WERI-Rb-1 (cell line): ENCODE data around the gene SPPL2B.

Source experiments
- DNase-seq: peaks from one replicate; pipeline ENCODE4 v3.0.0-alpha.2; 2020
- H3K27ac ChIP-seq: fragments of 250-450 bp; sonication (Bioruptor Pico); 2 replicates; pipeline ENCODE4 v1.5.1; 2020; ENCODE audit warnings: mild to moderate bottlenecking, moderate library complexity
- H3K27me3 ChIP-seq: fragments of 250-450 bp; sonication (Bioruptor Pico); 2 replicates; pipeline ENCODE4 v1.5.1; 2021; ENCODE audit warnings: mild to moderate bottlenecking, low read depth, moderate library complexity; ENCODE audit not compliant: insufficient read depth, severe bottlenecking
- H3K36me3 ChIP-seq: fragments of 250-450 bp; sonication (Bioruptor Pico); 2 replicates; pipeline ENCODE4 v1.5.1; 2020; ENCODE audit warnings: mild to moderate bottlenecking, moderate library complexity
- H3K4me3 ChIP-seq: 2 replicates; pipeline ENCODE4 v1.5.1; 2011; ENCODE audit warnings: low read depth, mild to moderate bottlenecking, control low read depth, low read length
- H3K9me3 ChIP-seq: fragments of 250-450 bp; sonication (Bioruptor Pico); 2 replicates; pipeline ENCODE4 v1.5.1; 2021; ENCODE audit warnings: mild to moderate bottlenecking, moderate library complexity; ENCODE audit not compliant: severe bottlenecking
- CTCF ChIP-seq: IDR thresholded peaks from 2 replicates; pipeline ENCODE4 v1.5.1; 2011; ENCODE audit warnings: low read depth, mild to moderate bottlenecking, control low read depth, inconsistent platforms, low read length

Gene SPPL2B

GRCh38 chr19:2356036-2356646 lies 27.7 kb downstream of the SPPL2B start:
- Histone ChIP-seq H3K4me3 (no peak overlapping the region), H3K27me3 (no peaks in the 10 kb centered on the region), H3K9me3 (no peaks in the 10 kb centered on the region), H3K36me3 (peaks cover 4% of the 10 kb centered on the region; the same call in 1 of the 2 replicates), H3K27ac (no peak overlapping the region)
- DNase-seq, result no peak
- peak; percentile 16; the same call in 1 of the 2 replicates for TF ChIP-seq CTCF

DNA sequence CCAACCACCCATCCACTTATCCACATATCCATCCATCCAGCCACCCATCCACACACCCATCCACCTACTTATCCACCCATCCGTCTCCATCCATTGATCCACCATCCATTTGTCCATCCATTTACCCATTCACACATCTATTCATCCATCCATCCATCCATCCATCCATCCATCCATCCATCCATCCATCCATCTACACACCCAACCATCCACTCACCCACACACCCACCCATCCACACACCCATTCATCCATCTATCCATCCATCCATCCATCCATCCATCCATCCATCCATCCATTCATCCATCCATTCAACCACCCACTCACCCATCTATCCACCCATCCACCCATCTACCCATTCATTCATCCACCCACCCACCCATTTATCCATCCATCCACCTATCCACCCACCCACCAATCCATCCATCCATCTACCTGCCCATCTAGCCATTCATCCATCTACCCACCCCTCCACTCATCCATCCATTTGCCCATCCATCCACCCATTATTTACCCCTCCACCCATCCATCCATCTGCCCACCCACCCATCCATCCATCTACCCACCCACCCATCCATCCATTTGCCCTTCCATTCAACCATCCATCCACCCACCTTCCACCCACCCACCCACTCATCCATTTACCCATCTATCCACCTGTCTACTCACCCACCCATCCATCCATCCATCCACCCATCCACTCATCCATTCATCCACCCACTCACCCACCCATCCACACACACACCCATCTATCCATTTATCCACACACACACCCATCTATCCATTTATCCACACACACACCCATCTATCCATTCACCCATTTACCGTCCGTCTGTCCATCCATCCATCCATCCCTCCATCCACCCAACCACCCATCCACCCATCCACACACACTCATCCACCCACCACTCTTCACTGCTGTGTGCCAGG lies 29.1 kb downstream of the SPPL2B start:
- no peaks in the 10 kb centered on the region for H3K9me3 ChIP-seq
- no peak for TF ChIP-seq CTCF
- no peak for DNase-seq
- peaks cover 4% of the 10 kb centered on the region; the same call in 1 of the 2 replicates for H3K36me3 ChIP-seq
- H3K4me3 ChIP-seq, result no peak overlapping the region
- no peaks in the 10 kb centered on the region for H3K27me3 ChIP-seq
- no peak overlapping the region for H3K27ac ChIP-seq

- H3K9me3 ChIP-seq, result no peaks in the 10 kb centered on the region
- H3K36me3 ChIP-seq, result peaks cover 4% of the 10 kb centered on the region; the same call in 1 of the 2 replicates
- no peaks in the 10 kb centered on the region for H3K27me3 ChIP-seq
- TF ChIP-seq CTCF, result no peak
- no peak overlapping the region for H3K4me3 ChIP-seq
- H3K27ac ChIP-seq, result no peak overlapping the region
- DNase-seq, result no peak
These were observed 30.2 kb downstream of the SPPL2B start for GRCh38 chr19:2358548-2359173.

DNA sequence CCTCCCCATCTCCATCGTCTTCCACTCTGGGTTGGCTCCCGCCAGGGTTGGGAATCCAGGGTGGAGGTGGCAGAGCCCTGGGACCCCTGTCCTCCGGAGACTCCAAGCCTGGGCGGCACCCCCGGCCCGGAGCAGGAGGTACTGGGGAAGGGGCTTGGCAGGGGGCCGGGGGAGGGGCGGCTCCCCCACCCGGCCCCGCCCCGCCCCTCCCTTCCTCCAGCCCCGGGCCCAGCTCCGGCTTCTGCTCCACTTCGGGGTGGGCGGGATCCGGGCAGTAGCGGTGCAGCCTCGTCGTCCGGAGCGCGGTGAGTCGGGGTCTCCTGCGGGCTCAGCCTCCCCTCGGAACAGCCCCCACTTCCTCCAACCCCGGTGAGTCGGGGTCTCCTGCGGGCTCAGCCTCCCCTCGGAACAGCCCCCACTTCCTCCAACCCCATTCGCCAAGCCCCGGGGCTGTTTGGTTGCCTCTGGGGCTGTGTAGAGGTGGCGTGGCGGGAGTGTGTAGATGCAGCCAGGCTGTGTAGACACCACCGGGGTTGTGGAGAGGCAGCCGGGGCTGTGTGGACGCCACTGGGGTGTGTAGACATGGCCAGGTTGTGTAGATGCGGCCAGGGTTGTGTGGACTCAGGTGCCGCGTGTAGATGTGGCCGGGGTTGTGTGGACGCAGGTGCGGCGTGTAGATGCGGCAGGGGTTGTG lies 31.7 kb downstream of the SPPL2B start, which contains the start of gene TMPRSS9:
TMPRSS9 (plus strand) TSS at position 274 of the 694 bp plus-strand sequence. CDS start 29,521 bp downstream, outside the sequence.
- no peaks in the 10 kb centered on the region for H3K36me3 ChIP-seq
- H3K4me3 ChIP-seq, result no peak within 1 kb of the TSS
- no peak for DNase-seq
- no peak for TF ChIP-seq CTCF
- H3K27ac ChIP-seq, result no peak within 1 kb of the TSS
- no peaks in the 10 kb centered on the region for H3K9me3 ChIP-seq
- H3K27me3 ChIP-seq, result no peaks in the 10 kb centered on the region

- no peaks in the 10 kb centered on the region for H3K36me3 ChIP-seq
- H3K9me3 ChIP-seq, result no peaks in the 10 kb centered on the region
- no peak overlapping the region for H3K27ac ChIP-seq
- no peak for DNase-seq
- H3K27me3 ChIP-seq, result no peaks in the 10 kb centered on the region
- TF ChIP-seq CTCF, result no peak
- no peak overlapping the region for H3K4me3 ChIP-seq
These were observed 32.3 kb downstream of the SPPL2B start for GRCh38 chr19:2360833-2361232.
